Fibroblast of lung (primary cell): Measurements from ENCODE around the gene DYSF.

Experiments
- CTCF ChIP-seq, 2 donors: IDR thresholded peaks in 1 of 2; conservative IDR thresholded peaks in 1 of 2; 1 replicate in 1 of 2; 2 replicates in 1 of 2; pipeline ENCODE4 v1.5.1; 2011 to 2012; ENCODE audit warnings: low read length in 2 of 2, control low read depth in 1 of 2, inconsistent platforms in 1 of 2, low read depth in 1 of 2, mild to moderate bottlenecking in 1 of 2
- EZH2 ChIP-seq: IDR thresholded peaks from 2 replicates; pipeline ENCODE4 v1.5.1; 2012; ENCODE audit warnings: low read length, control low read depth, mild to moderate bottlenecking; ENCODE audit errors: missing control alignments

GRCh38 chr2:71528749-71529148 lies 75.4 kb downstream of the DYSF start:
- no peak for TF ChIP-seq CTCF (conservative IDR thresholded peaks at IDR 0.05 in 1 of 2, IDR thresholded peaks at IDR 0.05 in 1 of 2; ENCODE audit: low read depth in 1 of 2, low read length in 2 of 2)
- TF ChIP-seq EZH2: no peak
